Uterus (tissue), 4 donors: ENCODE data around the gene EFEMP2. TPM values are rescaled to one million over a fixed set of nuclear protein-coding genes. Genes with fewer than 3 reads are reported as not detected.

Experiments
- DNase-seq, 2 donors: peaks; one replicate each; pipeline ENCODE4 v3.0.0-alpha.2; 2019 to 2020
- H3K27ac ChIP-seq, 2 donors: fragments of 200-600 bp; sonication (generic); 1 replicate in 1 of 2; 2 replicates in 1 of 2; pipeline ENCODE4 v1.5.1; 2016 to 2018
- H3K27me3 ChIP-seq, 2 donors: fragments of 200-600 bp; sonication (generic); one replicate each; pipeline ENCODE4 v1.5.1; 2018 to 2019; ENCODE audit warnings: control low read depth in 1 of 2
- H3K36me3 ChIP-seq, 2 donors: fragments of 200-600 bp; sonication (generic); one replicate each; pipeline ENCODE4 v1.5.1; 2019; ENCODE audit warnings: control low read depth in 1 of 2
- H3K4me1 ChIP-seq, 2 donors: fragments of 200-600 bp; sonication (generic); one replicate each; pipeline ENCODE4 v1.5.1; 2018 to 2019; ENCODE audit warnings: control low read depth in 1 of 2
- H3K4me3 ChIP-seq, 2 donors: fragments of 200-600 bp; sonication (generic); 1 replicate in 1 of 2; 2 replicates in 1 of 2; pipeline ENCODE4 v1.5.1; 2018 to 2019; ENCODE audit warnings: mild to moderate bottlenecking in 1 of 2
- H3K9me3 ChIP-seq, 2 donors: fragments of 200-600 bp; sonication (generic); one replicate each; pipeline ENCODE4 v1.5.1; 2019; ENCODE audit warnings: control low read depth in 1 of 2
- POLR2A ChIP-seq, 2 donors: fragments of 450-650 bp; IDR thresholded peaks; one replicate each; pipeline ENCODE4 v1.6.1; 2016; ENCODE audit warnings: antibody characterized with exemption in 2 of 2, mild to moderate bottlenecking in 1 of 2, moderate library complexity in 1 of 2
- intact Hi-C: fragments of 100-400 bp; cut with DNase I; formaldehyde crosslinking; loops from one replicate; pipeline ENCODE4 v1.15.1; 2023; ENCODE audit warnings: low total_unique reads
- total RNA-seq, 4 donors: library from RNA; depleted of rRNA in 3 of 4; stranded (reverse); fragments of >200 nt in 3 of 4; gene quantifications; one replicate each; pipeline versions ENCODE4 v1.1.0 to v1.2.4, GENCODE V29; 2014 to 2023
- TF ChIP-seq, protein P1 (sequence below), 4 experiments: fragments of 200-600 bp in 2 of 4; fragments of 450-650 bp in 2 of 4; sonication (generic) in 2 of 4; IDR thresholded peaks; one replicate each; pipeline ENCODE4 v1.5.1; 2016 to 2019; ENCODE audit warnings: antibody characterized with exemption in 4 of 4, mild to moderate bottlenecking in 2 of 4, moderate library complexity in 1 of 4
- donor health status: DM: yes; HTN: yes; CAD: no.

Gene EFEMP2
- total RNA-seq, 4 donors from 2014 or later, result 56.1 to 165 (median 87.3) TPM

DNA sequence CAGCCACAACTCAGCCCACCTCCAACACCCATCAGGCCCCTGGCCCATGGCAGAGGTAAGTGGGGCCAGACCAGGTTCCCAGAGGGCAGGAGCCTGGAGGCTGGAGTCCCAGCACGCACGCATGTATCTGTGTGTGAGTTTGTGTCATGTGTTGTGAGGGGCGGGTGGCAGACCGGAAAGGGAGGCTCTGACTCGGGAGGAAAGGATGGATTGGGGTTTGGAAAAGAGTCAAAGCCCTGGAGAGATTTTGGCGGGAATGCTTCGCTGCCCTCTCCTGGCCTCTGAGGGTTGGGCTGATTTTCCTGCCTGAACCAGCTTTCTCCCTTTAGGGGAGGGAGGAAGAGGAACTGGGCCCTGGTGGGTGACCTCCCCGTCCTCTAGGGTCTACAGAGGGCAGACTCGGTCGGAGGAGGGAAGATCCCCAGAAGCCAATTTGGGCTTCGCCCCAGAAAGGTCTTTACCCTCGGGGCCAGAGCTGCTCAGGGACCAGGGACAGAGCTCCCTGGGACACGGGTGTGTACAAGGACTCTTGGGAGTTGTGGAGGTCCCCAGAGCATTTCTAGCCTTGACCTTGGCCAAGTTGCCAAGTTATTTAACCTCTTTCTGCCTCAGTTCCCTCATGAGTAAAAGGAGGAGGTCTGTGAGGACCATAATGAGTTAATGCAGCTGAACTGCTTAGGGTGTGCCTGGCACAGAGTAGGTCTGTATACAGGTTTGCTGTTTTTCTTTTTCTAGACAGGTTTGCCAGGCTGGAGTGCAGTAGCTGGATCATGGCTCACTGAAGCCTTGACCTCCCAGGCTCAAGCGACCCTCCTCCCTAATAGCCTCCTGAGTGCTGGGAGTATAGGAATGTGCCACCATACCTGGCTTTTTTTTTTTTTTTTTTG lies 39.3 kb upstream of the EFEMP2 start:
- H3K27me3 ChIP-seq, result no peaks in the 10 kb centered on the region
- no peaks in the 10 kb centered on the region for H3K9me3 ChIP-seq
- peaks cover 5 to 16% of the 10 kb centered on the region in 2 donors for H3K4me1 ChIP-seq
- no peak overlapping the region for H3K4me3 ChIP-seq
- no peaks in the 10 kb centered on the region for H3K36me3 ChIP-seq
- DNase-seq, result peak; percentile 79
- intact Hi-C loops, result no loop called here
- TF ChIP-seq, protein P1, sequence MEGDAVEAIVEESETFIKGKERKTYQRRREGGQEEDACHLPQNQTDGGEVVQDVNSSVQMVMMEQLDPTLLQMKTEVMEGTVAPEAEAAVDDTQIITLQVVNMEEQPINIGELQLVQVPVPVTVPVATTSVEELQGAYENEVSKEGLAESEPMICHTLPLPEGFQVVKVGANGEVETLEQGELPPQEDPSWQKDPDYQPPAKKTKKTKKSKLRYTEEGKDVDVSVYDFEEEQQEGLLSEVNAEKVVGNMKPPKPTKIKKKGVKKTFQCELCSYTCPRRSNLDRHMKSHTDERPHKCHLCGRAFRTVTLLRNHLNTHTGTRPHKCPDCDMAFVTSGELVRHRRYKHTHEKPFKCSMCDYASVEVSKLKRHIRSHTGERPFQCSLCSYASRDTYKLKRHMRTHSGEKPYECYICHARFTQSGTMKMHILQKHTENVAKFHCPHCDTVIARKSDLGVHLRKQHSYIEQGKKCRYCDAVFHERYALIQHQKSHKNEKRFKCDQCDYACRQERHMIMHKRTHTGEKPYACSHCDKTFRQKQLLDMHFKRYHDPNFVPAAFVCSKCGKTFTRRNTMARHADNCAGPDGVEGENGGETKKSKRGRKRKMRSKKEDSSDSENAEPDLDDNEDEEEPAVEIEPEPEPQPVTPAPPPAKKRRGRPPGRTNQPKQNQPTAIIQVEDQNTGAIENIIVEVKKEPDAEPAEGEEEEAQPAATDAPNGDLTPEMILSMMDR (IDR thresholded peaks at IDR 0.05), result peak; percentile 18 to 62 (median 52)
- TF ChIP-seq POLR2A (IDR thresholded peaks at IDR 0.05), result no peak
- H3K27ac ChIP-seq, result peak overlapping the region; percentile 23 to 29

DNA sequence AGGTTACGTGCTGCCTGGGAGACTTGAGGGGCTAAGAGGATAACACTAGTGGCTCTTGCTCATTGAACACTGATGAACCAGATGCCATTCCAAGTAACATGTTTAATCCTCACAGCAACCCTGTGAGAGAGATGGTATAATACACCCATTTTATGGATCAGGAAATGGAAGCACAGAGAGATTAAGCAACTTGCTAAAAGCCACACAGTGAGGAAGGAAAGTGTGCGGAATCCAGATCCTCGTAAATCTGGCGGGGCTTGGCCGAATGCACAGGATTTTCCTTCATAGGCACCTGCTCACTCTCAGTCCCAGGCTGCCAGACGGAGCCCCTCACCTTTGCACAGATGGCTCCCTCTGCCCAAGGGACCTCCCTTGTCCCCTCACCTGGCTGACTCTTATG lies 35.3 kb upstream of the EFEMP2 start:
- no peaks in the 10 kb centered on the region for H3K9me3 ChIP-seq
- intact Hi-C loops, result no loop called here
- H3K27me3 ChIP-seq, result no peaks in the 10 kb centered on the region
- no peak overlapping the region for H3K4me3 ChIP-seq
- H3K27ac ChIP-seq, result no peak overlapping the region
- DNase-seq, result no peak
- no peak for TF ChIP-seq POLR2A (IDR thresholded peaks at IDR 0.05)
- TF ChIP-seq, protein P1 (IDR thresholded peaks at IDR 0.05), result no peak
- no peaks in the 10 kb centered on the region for H3K36me3 ChIP-seq
- H3K4me1 ChIP-seq, result no peaks in the 10 kb centered on the region

DNA sequence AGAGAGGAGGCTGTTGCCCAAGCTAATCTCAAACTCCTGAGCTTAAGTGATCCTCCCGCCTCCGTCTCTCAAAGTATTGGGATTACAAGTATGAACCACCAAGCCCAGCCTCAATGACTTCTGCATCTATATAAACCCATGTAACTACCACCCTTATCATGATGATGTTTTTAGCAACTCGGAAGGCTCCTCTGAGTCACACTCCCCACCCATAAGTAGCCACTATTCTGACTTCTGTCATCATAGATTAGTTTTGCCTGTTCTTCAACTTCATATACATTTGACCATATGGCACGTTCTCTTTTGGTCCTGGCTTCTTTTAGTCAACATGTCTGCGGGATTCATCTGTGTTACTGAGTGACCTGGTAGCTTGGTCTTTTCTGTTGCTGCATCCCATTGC lies 34.0 kb upstream of the EFEMP2 start:
- TF ChIP-seq POLR2A (IDR thresholded peaks at IDR 0.05), result no peak
- TF ChIP-seq, protein P1 (IDR thresholded peaks at IDR 0.05), result no peak
- H3K9me3 ChIP-seq, result no peaks in the 10 kb centered on the region
- H3K4me1 ChIP-seq, result no peaks in the 10 kb centered on the region
- H3K36me3 ChIP-seq, result no peaks in the 10 kb centered on the region
- intact Hi-C loops, result no loop called here
- no peak for DNase-seq
- H3K4me3 ChIP-seq, result no peak overlapping the region
- no peaks in the 10 kb centered on the region for H3K27me3 ChIP-seq
- no peak overlapping the region for H3K27ac ChIP-seq

DNA sequence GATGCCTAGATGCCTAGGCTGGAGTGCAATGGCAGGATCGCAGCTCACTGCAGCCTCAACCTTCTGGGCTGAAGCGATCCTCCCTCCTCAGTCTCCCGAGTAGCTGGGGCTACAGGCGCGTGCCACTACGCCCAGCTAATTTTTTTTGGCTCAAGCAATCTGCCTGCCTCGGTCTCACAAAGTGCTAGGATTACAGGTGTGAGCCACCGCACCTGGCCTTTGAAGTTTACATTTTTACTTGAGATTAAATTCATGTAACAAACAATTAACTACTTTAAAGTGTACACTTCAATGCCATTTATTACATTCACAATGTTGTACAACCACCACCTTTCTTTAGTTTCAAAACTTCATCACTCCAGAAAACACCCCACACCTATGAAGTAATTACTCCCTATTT lies 31.1 kb upstream of the EFEMP2 start:
- intact Hi-C loops, result no loop called here
- Histone ChIP-seq H3K27ac (no peak overlapping the region), H3K4me3 (no peak overlapping the region), H3K4me1 (peaks cover 5 to 7% of the 10 kb centered on the region in 2 donors), H3K27me3 (peaks cover 0 to 14% of the 10 kb centered on the region in 2 donors), H3K36me3 (no peaks in the 10 kb centered on the region), H3K9me3 (no peaks in the 10 kb centered on the region)
- DNase-seq, result no peak
- no peak for TF ChIP-seq POLR2A (IDR thresholded peaks at IDR 0.05)
- TF ChIP-seq, protein P1 (IDR thresholded peaks at IDR 0.05), result no peak

DNA sequence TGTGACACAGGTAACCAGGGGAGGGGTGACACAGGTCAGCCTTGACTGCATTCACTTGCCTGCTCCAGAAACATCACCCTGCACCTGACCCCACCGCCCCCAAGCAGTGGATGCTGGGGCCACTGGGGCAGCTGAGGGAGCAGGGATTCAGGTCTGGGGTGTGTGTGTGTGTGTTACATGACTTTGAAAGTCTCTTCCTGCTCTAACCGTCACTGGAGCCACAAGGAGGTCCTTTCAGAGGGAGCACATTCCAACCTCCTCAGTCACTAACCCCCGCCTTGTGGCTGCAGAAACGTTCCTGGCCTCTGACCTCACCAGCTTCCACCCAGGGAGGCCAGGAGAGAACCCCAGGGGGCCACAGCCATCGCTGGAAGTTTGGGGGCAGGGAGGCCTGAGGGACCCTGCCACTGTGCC lies 30.5 kb upstream of the EFEMP2 start:
- Histone ChIP-seq H3K4me3 (no peak overlapping the region), H3K27me3 (peaks cover 0 to 17% of the 10 kb centered on the region in 2 donors), H3K4me1 (peaks cover 5 to 7% of the 10 kb centered on the region in 2 donors), H3K27ac (no peak overlapping the region), H3K9me3 (no peaks in the 10 kb centered on the region), H3K36me3 (no peaks in the 10 kb centered on the region)
- no peak for TF ChIP-seq POLR2A (IDR thresholded peaks at IDR 0.05)
- TF ChIP-seq, protein P1 (IDR thresholded peaks at IDR 0.05), result no peak
- no peak for DNase-seq
- intact Hi-C loops, result no loop called here
